Trophoblast cell (in vitro differentiated cells and primary cell): ENCODE results near the gene PLXNB1.

ENCODE experiments used
- DNase-seq, 2 donors: peaks; one replicate each; pipeline ENCODE4 v3.0.0-alpha.2; 2016
- H2AFZ ChIP-seq: 2 replicates; pipeline ENCODE4 v1.6.1; 2013; ENCODE audit warnings: low read length, moderate library complexity, mild to moderate bottlenecking; ENCODE audit not compliant: insufficient read depth, poor library complexity
- H2AK5ac ChIP-seq: 2 replicates; pipeline ENCODE4 v1.6.1; 2013; ENCODE audit warnings: mild to moderate bottlenecking, low read length
- H2BK120ac ChIP-seq: 2 replicates; pipeline ENCODE4 v1.6.1; 2013; ENCODE audit warnings: low read length, mild to moderate bottlenecking, moderate library complexity; ENCODE audit not compliant: insufficient read depth, poor library complexity
- H2BK12ac ChIP-seq: 2 replicates; pipeline ENCODE4 v1.6.1; 2013; ENCODE audit warnings: mild to moderate bottlenecking, low read length, moderate library complexity
- H2BK5ac ChIP-seq: 2 replicates; pipeline ENCODE4 v1.6.1; 2013; ENCODE audit warnings: low read length, low read depth, moderate library complexity, mild to moderate bottlenecking; ENCODE audit not compliant: poor library complexity
- H3K14ac ChIP-seq: 2 replicates; pipeline ENCODE4 v1.6.1; 2013; ENCODE audit warnings: mild to moderate bottlenecking, low read length
- H3K18ac ChIP-seq: 2 replicates; pipeline ENCODE4 v1.6.1; 2013; ENCODE audit warnings: mild to moderate bottlenecking, low read length
- H3K23ac ChIP-seq: 2 replicates; pipeline ENCODE4 v1.6.1; 2013; ENCODE audit warnings: low read length
- H3K27ac ChIP-seq: 2 replicates; pipeline ENCODE4 v1.5.1; 2013; ENCODE audit warnings: low read depth, mild to moderate bottlenecking, inconsistent platforms, low read length, moderate library complexity
- H3K27me3 ChIP-seq: 2 replicates; pipeline ENCODE4 v1.6.1; 2013; ENCODE audit warnings: inconsistent platforms, mild to moderate bottlenecking, low read length, moderate library complexity; ENCODE audit not compliant: insufficient read depth
- H3K36me3 ChIP-seq, 2 experiments: 1 replicate in 1 of 2; 2 replicates in 1 of 2; pipeline ENCODE4 v1.6.1; 2013; ENCODE audit warnings: low read length in 2 of 2, mild to moderate bottlenecking in 2 of 2, moderate library complexity in 1 of 2; ENCODE audit not compliant: insufficient read depth in 2 of 2, control insufficient read depth in 1 of 2
- H3K4ac ChIP-seq: 2 replicates; pipeline ENCODE4 v1.6.1; 2013; ENCODE audit warnings: low read depth, mild to moderate bottlenecking, low read length, moderate library complexity
- H3K4me1 ChIP-seq, 2 experiments: 1 replicate in 1 of 2; 2 replicates in 1 of 2; pipeline ENCODE4 v1.6.1; 2013; ENCODE audit warnings: low read length in 2 of 2, mild to moderate bottlenecking in 2 of 2, moderate library complexity in 1 of 2; ENCODE audit not compliant: insufficient read depth in 2 of 2, control insufficient read depth in 1 of 2
- H3K4me2 ChIP-seq: 2 replicates; pipeline ENCODE4 v1.6.1; 2013; ENCODE audit warnings: inconsistent platforms, mild to moderate bottlenecking, low read length, moderate library complexity
- H3K4me3 ChIP-seq: 2 replicates; pipeline ENCODE4 v1.5.1; 2013; ENCODE audit warnings: mild to moderate bottlenecking, low read depth, low read length, inconsistent platforms
- H3K79me1 ChIP-seq: one replicate; pipeline ENCODE4 v1.6.1; 2013; ENCODE audit warnings: low read length
- H3K79me2 ChIP-seq: 2 replicates; pipeline ENCODE4 v1.6.1; 2013; ENCODE audit warnings: low read length, mild to moderate bottlenecking; ENCODE audit not compliant: control insufficient read depth, insufficient read depth, poor library complexity
- H3K9ac ChIP-seq: 2 replicates; pipeline ENCODE4 v1.6.1; 2013; ENCODE audit warnings: mild to moderate bottlenecking, low read length
- H3K9me3 ChIP-seq: 2 replicates; pipeline ENCODE4 v1.6.1; 2013; ENCODE audit warnings: low read depth, mild to moderate bottlenecking, control low read depth, inconsistent platforms, low read length; ENCODE audit not compliant: insufficient read depth
- H4K12ac ChIP-seq: 2 replicates; pipeline ENCODE4 v1.6.1; 2013; ENCODE audit warnings: low read depth, mild to moderate bottlenecking, low read length, moderate library complexity
- H4K8ac ChIP-seq: 2 replicates; pipeline ENCODE4 v1.6.1; 2013; ENCODE audit warnings: low read depth, mild to moderate bottlenecking, low read length, moderate library complexity
- H4K91ac ChIP-seq: one replicate; pipeline ENCODE4 v1.6.1; 2013; ENCODE audit warnings: low read depth, mild to moderate bottlenecking, low read length, moderate library complexity
- WGBS: extraction: QIAGEN DNeasy Blood & Tissue Kit; methylation state at CpG from one replicate; pipeline ENCODE4 v1.1.7; 2013; ENCODE audit warnings: missing lambda C conversion rate; ENCODE audit not compliant: insufficient read length, insufficient coverage; ENCODE audit errors: extremely low coverage; 5-methylcytosine and 5-hydroxymethylcytosine counted together

The PLXNB1 gene

DNA sequence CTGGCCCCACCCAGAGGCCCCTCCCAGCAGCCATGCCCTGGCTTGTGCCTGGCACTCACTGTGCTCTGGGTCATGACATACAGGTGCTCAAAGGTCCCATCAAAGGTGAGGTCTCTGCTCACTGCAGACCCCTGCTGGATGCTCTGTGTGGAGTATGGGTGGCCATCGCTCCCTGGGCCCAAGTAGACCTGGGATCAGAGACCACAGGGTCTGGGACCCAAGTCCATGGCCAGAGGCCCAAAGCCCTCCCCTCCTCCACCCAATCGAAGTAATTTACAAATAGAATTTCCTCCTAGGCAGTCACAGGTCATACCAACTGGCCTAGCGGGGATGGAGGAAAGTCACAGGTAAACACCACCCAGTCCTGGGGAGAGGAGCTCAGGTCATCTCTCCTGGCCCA is 7.6 kb downstream of the PLXNB1 start:
- H3K79me1 ChIP-seq: no peaks in the 10 kb centered on the region
- H4K12ac ChIP-seq: no peak overlapping the region
- peaks cover 2% of the 10 kb centered on the region for H3K9me3 ChIP-seq
- H3K4me3 ChIP-seq: no peak overlapping the region
- H3K36me3 ChIP-seq: peaks cover 67 to 75% of the 10 kb centered on the region in 2 experiments
- no peak overlapping the region for H2AFZ ChIP-seq
- no peak overlapping the region for H2AK5ac ChIP-seq
- H4K8ac ChIP-seq: no peak overlapping the region
- no peak overlapping the region for H3K9ac ChIP-seq
- H2BK5ac ChIP-seq: no peak overlapping the region
- no peak overlapping the region for H3K14ac ChIP-seq
- H3K4ac ChIP-seq: no peak overlapping the region
- no peak overlapping the region for H3K23ac ChIP-seq
- H2BK12ac ChIP-seq: no peak overlapping the region
- no peak overlapping the region for H3K27ac ChIP-seq
- H3K27me3 ChIP-seq: no peaks in the 10 kb centered on the region
- H3K4me1 ChIP-seq: peaks cover 13 to 15% of the 10 kb centered on the region in 2 experiments
- H3K18ac ChIP-seq: no peak overlapping the region
- no CpG with 5 or more reads among the region's 3 CpGs for WGBS
- DNase-seq: no peak
- H2BK120ac ChIP-seq: no peak overlapping the region
- H3K4me2 ChIP-seq: no peak overlapping the region
- H4K91ac ChIP-seq: no peak overlapping the region
- H3K79me2 ChIP-seq: peaks cover 8% of the 10 kb centered on the region

DNA sequence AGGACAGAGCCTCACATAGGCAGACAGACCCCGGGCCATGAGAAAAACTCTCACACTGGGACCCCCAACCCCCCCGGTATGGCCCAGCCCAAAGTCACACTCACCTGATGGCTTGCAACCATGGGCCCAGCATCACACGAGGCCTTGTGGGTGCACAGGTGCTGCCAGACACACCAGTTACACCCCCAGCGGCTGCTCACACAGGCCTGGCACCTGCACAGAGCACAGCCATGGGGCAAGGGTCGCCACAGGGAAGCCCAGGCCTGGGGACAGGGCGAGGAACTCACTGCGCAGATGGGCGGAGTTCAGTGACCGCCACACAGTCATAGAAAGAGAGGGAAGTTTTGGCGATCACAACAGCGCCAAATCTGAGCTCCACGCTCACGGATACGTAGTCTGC is 9.3 kb downstream of the PLXNB1 start:
- peaks cover 5 to 9% of the 10 kb centered on the region in 2 experiments for H3K4me1 ChIP-seq
- H3K27me3 ChIP-seq: no peaks in the 10 kb centered on the region
- H2BK5ac ChIP-seq: no peak overlapping the region
- no peak overlapping the region for H3K27ac ChIP-seq
- H4K91ac ChIP-seq: no peak overlapping the region
- H3K4me2 ChIP-seq: no peak overlapping the region
- peaks cover 2% of the 10 kb centered on the region for H3K9me3 ChIP-seq
- no peak overlapping the region for H3K4ac ChIP-seq
- H3K18ac ChIP-seq: no peak overlapping the region
- no peak overlapping the region for H2BK12ac ChIP-seq
- H2AK5ac ChIP-seq: no peak overlapping the region
- no peak for DNase-seq
- no peak overlapping the region for H3K9ac ChIP-seq
- no CpG with 5 or more reads among the region's 14 CpGs for WGBS
- H2AFZ ChIP-seq: no peak overlapping the region
- peaks cover 7% of the 10 kb centered on the region for H3K79me2 ChIP-seq
- H2BK120ac ChIP-seq: no peak overlapping the region
- no peaks in the 10 kb centered on the region for H3K79me1 ChIP-seq
- H3K4me3 ChIP-seq: no peak overlapping the region
- no peak overlapping the region for H4K8ac ChIP-seq
- no peak overlapping the region for H4K12ac ChIP-seq
- H3K36me3 ChIP-seq: peaks cover 80 to 88% of the 10 kb centered on the region in 2 experiments
- H3K14ac ChIP-seq: no peak overlapping the region
- no peak overlapping the region for H3K23ac ChIP-seq

DNA sequence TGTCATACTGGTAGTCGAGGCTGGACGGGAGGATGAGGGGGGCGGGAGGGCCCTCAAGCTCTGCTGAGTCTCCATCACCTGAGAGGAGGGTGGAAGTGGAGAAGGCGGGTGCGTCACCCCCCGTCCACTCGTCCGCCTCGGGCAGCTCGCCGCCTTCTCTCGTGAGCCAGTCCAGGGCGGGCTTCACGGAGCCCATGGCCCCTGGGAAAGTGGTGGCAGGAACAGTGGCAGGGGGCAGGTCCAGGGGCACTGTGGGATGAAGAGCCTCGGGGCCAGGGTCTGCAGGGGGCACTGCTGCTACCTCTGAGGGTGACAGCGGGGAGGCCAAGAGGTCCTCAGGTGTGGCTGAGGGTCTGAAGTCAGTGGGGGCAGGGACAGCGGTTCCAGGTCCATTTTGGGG is 10.3 kb downstream of the PLXNB1 start:
- Histone ChIP-seq H3K36me3 (peaks cover 89 to 94% of the 10 kb centered on the region in 2 experiments), H2BK120ac (no peak overlapping the region), H3K18ac (no peak overlapping the region), H3K14ac (no peak overlapping the region), H4K91ac (no peak overlapping the region), H2AK5ac (no peak overlapping the region), H3K27me3 (no peaks in the 10 kb centered on the region), H3K9me3 (peaks cover 2% of the 10 kb centered on the region), H3K4ac (no peak overlapping the region), H2AFZ (no peak overlapping the region), H4K8ac (no peak overlapping the region), H3K79me1 (no peaks in the 10 kb centered on the region), H3K27ac (no peak overlapping the region), H3K4me3 (no peak overlapping the region), H3K79me2 (no peaks in the 10 kb centered on the region), H4K12ac (no peak overlapping the region), H2BK12ac (no peak overlapping the region), H2BK5ac (no peak overlapping the region), H3K9ac (no peak overlapping the region), H3K4me2 (no peak overlapping the region), H3K4me1 (no peaks in the 10 kb centered on the region), H3K23ac (no peak overlapping the region)
- DNase-seq: no peak
- WGBS: no CpG with 5 or more reads among the region's 17 CpGs

DNA sequence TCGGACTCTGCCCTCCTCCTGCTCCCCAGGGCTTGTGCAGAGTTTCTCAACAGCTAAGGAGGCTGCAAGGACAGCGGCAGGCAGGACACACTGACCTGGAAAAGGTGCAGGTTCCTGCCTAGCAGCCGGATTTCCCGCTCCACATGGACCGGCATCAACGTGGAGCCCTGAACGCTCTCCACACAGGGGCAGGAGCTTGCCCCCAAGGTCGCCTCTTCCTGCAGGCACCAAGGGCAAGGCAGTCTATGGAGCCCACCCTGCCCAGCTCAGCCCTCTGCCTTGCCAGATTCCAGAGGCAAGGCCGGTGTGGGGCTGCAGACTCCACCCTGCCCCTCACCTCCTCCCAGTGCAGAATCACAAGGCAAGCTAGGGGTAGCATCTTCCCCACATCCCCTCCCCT is 10.7 kb downstream of the PLXNB1 start:
- no CpG with 5 or more reads among the region's 9 CpGs for WGBS
- peaks cover 90 to 95% of the 10 kb centered on the region in 2 experiments for H3K36me3 ChIP-seq

More for the DNA sequence above, 10.7 kb downstream of the PLXNB1 start:
- Histone ChIP-seq H4K12ac (no peak overlapping the region), H3K4me3 (no peak overlapping the region), H3K79me1 (no peaks in the 10 kb centered on the region), H3K9ac (no peak overlapping the region), H4K91ac (no peak overlapping the region), H3K14ac (no peak overlapping the region), H2AK5ac (no peak overlapping the region), H4K8ac (no peak overlapping the region), H3K27ac (no peak overlapping the region), H3K9me3 (peaks cover 2% of the 10 kb centered on the region), H3K27me3 (no peaks in the 10 kb centered on the region), H3K4me2 (no peak overlapping the region), H2AFZ (no peak overlapping the region), H2BK12ac (no peak overlapping the region), H2BK5ac (no peak overlapping the region), H3K23ac (no peak overlapping the region), H3K18ac (no peak overlapping the region), H3K4ac (no peak overlapping the region), H3K4me1 (no peaks in the 10 kb centered on the region), H3K79me2 (no peaks in the 10 kb centered on the region), H2BK120ac (no peak overlapping the region)
- no peak for DNase-seq
